ENCODE data around the gene ELFN2.

The ELFN2 gene

GRCh38 chr22:37464181-37464580 lies 36.9 kb upstream of the ELFN2 start:
- no peak for DNase-seq (ENCODE audit: extremely low read depth, insufficient read length)
- H3K4me3 ChIP-seq (replicated peaks; ENCODE audit: low read depth, low read length) = no peak overlapping the region
- H3K27me3 ChIP-seq (replicated peaks; ENCODE audit: control insufficient read depth, insufficient read depth, low read length) = no peaks in the 10 kb centered on the region
- TF ChIP-seq, protein P1, sequence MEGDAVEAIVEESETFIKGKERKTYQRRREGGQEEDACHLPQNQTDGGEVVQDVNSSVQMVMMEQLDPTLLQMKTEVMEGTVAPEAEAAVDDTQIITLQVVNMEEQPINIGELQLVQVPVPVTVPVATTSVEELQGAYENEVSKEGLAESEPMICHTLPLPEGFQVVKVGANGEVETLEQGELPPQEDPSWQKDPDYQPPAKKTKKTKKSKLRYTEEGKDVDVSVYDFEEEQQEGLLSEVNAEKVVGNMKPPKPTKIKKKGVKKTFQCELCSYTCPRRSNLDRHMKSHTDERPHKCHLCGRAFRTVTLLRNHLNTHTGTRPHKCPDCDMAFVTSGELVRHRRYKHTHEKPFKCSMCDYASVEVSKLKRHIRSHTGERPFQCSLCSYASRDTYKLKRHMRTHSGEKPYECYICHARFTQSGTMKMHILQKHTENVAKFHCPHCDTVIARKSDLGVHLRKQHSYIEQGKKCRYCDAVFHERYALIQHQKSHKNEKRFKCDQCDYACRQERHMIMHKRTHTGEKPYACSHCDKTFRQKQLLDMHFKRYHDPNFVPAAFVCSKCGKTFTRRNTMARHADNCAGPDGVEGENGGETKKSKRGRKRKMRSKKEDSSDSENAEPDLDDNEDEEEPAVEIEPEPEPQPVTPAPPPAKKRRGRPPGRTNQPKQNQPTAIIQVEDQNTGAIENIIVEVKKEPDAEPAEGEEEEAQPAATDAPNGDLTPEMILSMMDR (IDR thresholded peaks at IDR 0.05; ENCODE audit: insufficient read depth, low read length, poor library complexity, severe bottlenecking) = no peak
- peaks cover 9% of the 10 kb centered on the region for H3K36me3 ChIP-seq (ENCODE audit: control insufficient read depth, insufficient read depth, low read length)

- peaks cover 7% of the 10 kb centered on the region for H3K36me3 ChIP-seq (ENCODE audit: control insufficient read depth, insufficient read depth, low read length)
- no peak overlapping the region for H3K4me3 ChIP-seq (replicated peaks; ENCODE audit: low read depth, low read length)
- DNase-seq (ENCODE audit: extremely low read depth, insufficient read length) = no peak
- no peaks in the 10 kb centered on the region for H3K27me3 ChIP-seq (replicated peaks; ENCODE audit: control insufficient read depth, insufficient read depth, low read length)
- TF ChIP-seq, protein P1 (IDR thresholded peaks at IDR 0.05; ENCODE audit: insufficient read depth, low read length, poor library complexity, severe bottlenecking) = no peak
Observed at GRCh38 chr22:37462983-37463382, 35.7 kb upstream of the ELFN2 start.

DNA sequence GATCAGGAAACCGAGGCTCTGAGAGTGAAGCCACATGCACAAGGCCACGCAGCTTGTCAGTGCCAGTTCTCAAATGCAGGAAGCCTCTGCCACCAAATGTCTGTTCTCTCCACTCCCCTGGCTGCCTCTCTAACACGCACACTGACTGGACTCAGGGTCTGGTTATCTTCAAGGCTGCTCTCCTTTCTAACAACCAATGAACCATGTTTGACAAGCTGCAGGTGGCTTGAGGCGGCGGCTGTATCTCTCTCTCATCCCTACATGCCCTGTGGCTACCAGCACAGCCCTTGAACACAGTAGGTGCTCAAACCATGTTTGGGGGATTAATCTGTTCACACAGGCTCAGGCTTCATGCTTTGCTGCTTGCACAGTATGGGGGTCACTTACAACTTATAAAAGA lies 35.2 kb upstream of the ELFN2 start:
- Histone ChIP-seq H3K4me3 (replicated peaks; ENCODE audit: low read depth, low read length) (no peak overlapping the region), H3K27me3 (replicated peaks; ENCODE audit: control insufficient read depth, insufficient read depth, low read length) (no peaks in the 10 kb centered on the region), H3K36me3 (ENCODE audit: control insufficient read depth, insufficient read depth, low read length) (peaks cover 6% of the 10 kb centered on the region)
- TF ChIP-seq, protein P1 (IDR thresholded peaks at IDR 0.05; ENCODE audit: insufficient read depth, low read length, poor library complexity, severe bottlenecking) = no peak
- no peak for DNase-seq (ENCODE audit: extremely low read depth, insufficient read length)

DNA sequence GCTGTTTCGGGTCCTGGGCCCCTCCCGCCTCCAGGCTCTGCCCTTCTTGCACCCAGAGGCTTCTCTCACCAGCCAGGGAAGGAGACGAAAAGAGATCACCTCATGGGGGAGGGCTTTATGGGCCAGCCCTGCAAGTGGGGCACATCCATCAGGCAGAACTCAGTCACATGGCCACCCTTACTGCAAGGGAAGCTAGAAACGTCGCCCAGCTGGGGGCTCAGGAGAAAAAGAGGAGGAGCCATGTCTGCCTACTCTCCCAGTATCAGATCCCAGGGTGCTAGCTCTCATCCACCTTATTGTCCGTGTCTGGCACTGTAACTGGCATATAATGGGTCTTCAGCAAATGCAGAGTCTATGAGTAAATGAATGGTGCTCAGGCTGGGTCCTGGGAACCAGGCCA lies 34.7 kb upstream of the ELFN2 start:
- Histone ChIP-seq H3K4me3 (replicated peaks; ENCODE audit: low read depth, low read length) (no peak overlapping the region), H3K27me3 (replicated peaks; ENCODE audit: control insufficient read depth, insufficient read depth, low read length) (no peaks in the 10 kb centered on the region), H3K36me3 (ENCODE audit: control insufficient read depth, insufficient read depth, low read length) (peaks cover 3% of the 10 kb centered on the region; the same call in 1 of the 2 replicates)
- no peak for DNase-seq (ENCODE audit: extremely low read depth, insufficient read length)
- TF ChIP-seq, protein P1 (IDR thresholded peaks at IDR 0.05; ENCODE audit: insufficient read depth, low read length, poor library complexity, severe bottlenecking) = no peak

DNA sequence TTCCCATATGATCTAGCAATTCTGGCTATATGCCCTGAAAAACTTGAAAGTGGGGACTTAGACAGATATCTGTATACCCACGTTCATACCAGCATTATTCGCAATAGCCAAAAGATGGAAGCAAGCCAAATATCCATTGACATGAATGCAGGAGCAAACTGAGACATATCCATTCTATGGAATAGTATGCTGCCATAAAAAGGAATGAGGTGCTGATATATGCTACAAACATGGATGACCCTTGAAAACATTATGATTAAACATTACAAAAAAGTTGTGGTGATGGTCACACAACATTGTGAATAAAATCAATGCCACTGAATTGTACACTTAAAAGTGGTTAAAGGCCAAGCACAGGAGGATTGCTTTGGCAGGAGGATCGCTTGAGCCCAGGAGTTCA lies 33.4 kb upstream of the ELFN2 start:
- Histone ChIP-seq H3K27me3 (replicated peaks; ENCODE audit: control insufficient read depth, insufficient read depth, low read length) (no peaks in the 10 kb centered on the region), H3K36me3 (ENCODE audit: control insufficient read depth, insufficient read depth, low read length) (peaks cover under 1% of the 10 kb centered on the region; the same call in 1 of the 2 replicates), H3K4me3 (replicated peaks; ENCODE audit: low read depth, low read length) (no peak overlapping the region)
- TF ChIP-seq, protein P1 (IDR thresholded peaks at IDR 0.05; ENCODE audit: insufficient read depth, low read length, poor library complexity, severe bottlenecking) = no peak
- DNase-seq (ENCODE audit: extremely low read depth, insufficient read length) = no peak

DNA sequence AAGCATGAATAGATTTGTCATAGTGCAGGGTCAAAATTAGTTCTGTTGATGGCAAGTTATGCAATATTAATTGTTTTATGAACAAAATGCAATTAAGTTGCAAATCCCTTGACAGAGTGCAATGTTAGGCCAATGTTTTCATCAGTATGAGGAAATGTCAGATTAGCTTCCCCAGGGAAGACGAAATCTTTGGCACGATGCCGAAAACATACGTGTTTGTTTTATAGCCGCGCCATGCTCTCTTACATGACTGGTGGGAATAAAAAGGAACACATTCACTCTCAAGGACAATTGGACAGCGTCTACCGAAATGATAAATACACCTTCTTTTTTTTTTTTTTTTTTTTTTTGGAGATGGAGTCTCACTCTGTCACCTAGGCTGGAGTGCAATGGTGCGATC lies 31.9 kb upstream of the ELFN2 start:
- Histone ChIP-seq H3K4me3 (replicated peaks; ENCODE audit: low read depth, low read length) (no peak overlapping the region), H3K36me3 (ENCODE audit: control insufficient read depth, insufficient read depth, low read length) (no peaks in the 10 kb centered on the region), H3K27me3 (replicated peaks; ENCODE audit: control insufficient read depth, insufficient read depth, low read length) (no peaks in the 10 kb centered on the region)
- DNase-seq (ENCODE audit: extremely low read depth, insufficient read length) = no peak
- TF ChIP-seq, protein P1 (IDR thresholded peaks at IDR 0.05; ENCODE audit: insufficient read depth, low read length, poor library complexity, severe bottlenecking) = no peak

Data from GM06990 (cell line).